Measurements from ENCODE around the gene PIP5KL1.

Gene PIP5KL1

GRCh38 chr9:127947841-127948710 is 17.5 kb upstream of the PIP5KL1 start:
- DNase-seq (ENCODE audit: low read depth) = no peak

- DNase-seq (ENCODE audit: low read depth) = no peak
Measured at GRCh38 chr9:127946728-127947127, 16.2 kb upstream of the PIP5KL1 start.

GRCh38 chr9:127945942-127946341 is 15.4 kb upstream of the PIP5KL1 start:
- no peak for DNase-seq (ENCODE audit: low read depth)

GRCh38 chr9:127945338-127945737 is 14.8 kb upstream of the PIP5KL1 start:
- no peak for DNase-seq (ENCODE audit: low read depth)

GRCh38 chr9:127944586-127945218 is 14.1 kb upstream of the PIP5KL1 start:
- no peak for DNase-seq (ENCODE audit: low read depth)

- DNase-seq (ENCODE audit: low read depth) = no peak
Measured at GRCh38 chr9:127943731-127944144, 13.2 kb upstream of the PIP5KL1 start.

- DNase-seq (ENCODE audit: low read depth) = no peak
Measured at GRCh38 chr9:127943011-127943662, 12.6 kb upstream of the PIP5KL1 start.

GRCh38 chr9:127942216-127943010 is 11.8 kb upstream of the PIP5KL1 start:
- DNase-seq (ENCODE audit: low read depth) = no peak

- no peak for DNase-seq (ENCODE audit: low read depth)
Measured at GRCh38 chr9:127941961-127942215, 11.3 kb upstream of the PIP5KL1 start.

GRCh38 chr9:127941062-127941960 is 10.7 kb upstream of the PIP5KL1 start:
- no peak for DNase-seq (ENCODE audit: low read depth)

- no peak for DNase-seq (ENCODE audit: low read depth)
Measured at GRCh38 chr9:127940593-127940992, 10.0 kb upstream of the PIP5KL1 start.

GRCh38 chr9:127938298-127938690 is 7.7 kb upstream of the PIP5KL1 start:
- DNase-seq (ENCODE audit: low read depth) = no peak

GRCh38 chr9:127937388-127938297 is 7.1 kb upstream of the PIP5KL1 start, which contains the start of gene DPM2:
Gene DPM2, minus strand, starts transcription at chr9:127937854. Its CDS starts 34 bp downstream, at chr9:127937820.
- peak; percentile 48 for DNase-seq (ENCODE audit: low read depth)

- DNase-seq (ENCODE audit: low read depth) = no peak
Measured at GRCh38 chr9:127937056-127937387, 6.4 kb upstream of the PIP5KL1 start.

- no peak for DNase-seq (ENCODE audit: low read depth)
Measured at GRCh38 chr9:127936347-127936852, 5.8 kb upstream of the PIP5KL1 start.

GRCh38 chr9:127935765-127936221 is 5.2 kb upstream of the PIP5KL1 start:
- no peak for DNase-seq (ENCODE audit: low read depth)

- DNase-seq (ENCODE audit: low read depth) = no peak
Measured at GRCh38 chr9:127934986-127935385, 4.4 kb upstream of the PIP5KL1 start.

- no peak for DNase-seq (ENCODE audit: low read depth)
Measured at GRCh38 chr9:127934248-127934647, 3.7 kb upstream of the PIP5KL1 start.

GRCh38 chr9:127931092-127931881 is 710 bp upstream of the PIP5KL1 start:
- DNase-seq (ENCODE audit: low read depth) = peak; percentile 33
